ENCODE measurements around the gene FGF19.
"Not testable (repeated sequence)": the region's sequence is repeated elsewhere in the genome, so short reads cannot be mapped to it uniquely, and the experiment has no call there.

Gene FGF19

DNA sequence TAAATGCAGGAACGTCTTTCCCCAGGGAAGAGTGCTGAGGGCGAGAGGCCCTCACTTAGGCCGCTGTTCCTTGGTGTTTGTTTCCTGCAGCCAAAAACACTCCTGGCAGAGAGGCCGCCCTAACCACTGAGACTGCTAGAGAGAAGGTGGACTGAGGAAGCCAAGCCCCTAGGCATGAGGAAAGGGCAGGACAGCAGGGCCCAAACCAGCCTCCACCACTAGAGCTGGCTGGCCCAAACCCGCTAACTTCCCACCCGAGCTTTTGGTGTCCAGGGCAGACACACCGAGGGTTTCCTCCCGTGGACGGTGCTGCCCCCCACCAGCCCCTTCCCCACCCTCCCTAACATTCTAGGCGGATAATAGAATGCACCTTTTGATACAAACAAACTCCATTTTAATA is 6.0 kb downstream of the FGF19 start:
- H3K79me2 ChIP-seq (ENCODE audit: insufficient read depth, low read length) = no peaks in the 10 kb centered on the region
- H3K4me1 ChIP-seq (ENCODE audit: insufficient read depth, low read length, severe bottlenecking) = no peaks in the 10 kb centered on the region
- TF ChIP-seq, protein P1, sequence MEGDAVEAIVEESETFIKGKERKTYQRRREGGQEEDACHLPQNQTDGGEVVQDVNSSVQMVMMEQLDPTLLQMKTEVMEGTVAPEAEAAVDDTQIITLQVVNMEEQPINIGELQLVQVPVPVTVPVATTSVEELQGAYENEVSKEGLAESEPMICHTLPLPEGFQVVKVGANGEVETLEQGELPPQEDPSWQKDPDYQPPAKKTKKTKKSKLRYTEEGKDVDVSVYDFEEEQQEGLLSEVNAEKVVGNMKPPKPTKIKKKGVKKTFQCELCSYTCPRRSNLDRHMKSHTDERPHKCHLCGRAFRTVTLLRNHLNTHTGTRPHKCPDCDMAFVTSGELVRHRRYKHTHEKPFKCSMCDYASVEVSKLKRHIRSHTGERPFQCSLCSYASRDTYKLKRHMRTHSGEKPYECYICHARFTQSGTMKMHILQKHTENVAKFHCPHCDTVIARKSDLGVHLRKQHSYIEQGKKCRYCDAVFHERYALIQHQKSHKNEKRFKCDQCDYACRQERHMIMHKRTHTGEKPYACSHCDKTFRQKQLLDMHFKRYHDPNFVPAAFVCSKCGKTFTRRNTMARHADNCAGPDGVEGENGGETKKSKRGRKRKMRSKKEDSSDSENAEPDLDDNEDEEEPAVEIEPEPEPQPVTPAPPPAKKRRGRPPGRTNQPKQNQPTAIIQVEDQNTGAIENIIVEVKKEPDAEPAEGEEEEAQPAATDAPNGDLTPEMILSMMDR (IDR thresholded peaks at IDR 0.05; ENCODE audit: low read length) = no peak
- TF ChIP-seq EZH2 (IDR thresholded peaks at IDR 0.05; ENCODE audit: borderline replicate concordance, low read length) = no peak

GRCh38 chr11:69697469-69697843 is 6.4 kb downstream of the FGF19 start:
- Histone ChIP-seq H3K27ac (ENCODE audit: low read depth, low read length, poor library complexity, severe bottlenecking) (no peak overlapping the region), H3F3A (ENCODE audit: insufficient read depth, low read length) (no peaks in the 10 kb centered on the region), H3K9ac (ENCODE audit: low read length) (no peak overlapping the region), H3K4me3 (ENCODE audit: low read depth, low read length, poor library complexity, severe bottlenecking) (no peak overlapping the region), H3K27me3 (ENCODE audit: insufficient read depth, low read length) (0 out of 2 replicates have a peak, but pooled peaks cover 5% of the 10 kb centered on the region), H4K20me1 (ENCODE audit: insufficient read depth, low read length) (no peaks in the 10 kb centered on the region), H3K4me2 (ENCODE audit: low read length) (no peak overlapping the region), H3K9me2 (ENCODE audit: low read depth, low read length) (no peaks in the 10 kb centered on the region), H3K4me1 (ENCODE audit: insufficient read depth, low read length, severe bottlenecking) (no peaks in the 10 kb centered on the region), H2AFZ (ENCODE audit: low read length) (no peak overlapping the region), H3K36me3 (ENCODE audit: insufficient read depth, low read length) (no peaks in the 10 kb centered on the region), H3K9me3 (ENCODE audit: low read length) (no peaks in the 10 kb centered on the region), H3K79me2 (ENCODE audit: insufficient read depth, low read length) (no peaks in the 10 kb centered on the region)
- TF ChIP-seq, protein P1 (IDR thresholded peaks at IDR 0.05; ENCODE audit: low read length) = no peak
- TF ChIP-seq EZH2 (IDR thresholded peaks at IDR 0.05; ENCODE audit: borderline replicate concordance, low read length) = no peak

More for the DNA sequence above, 6.0 kb downstream of the FGF19 start:
- Histone ChIP-seq H3K36me3 (ENCODE audit: insufficient read depth, low read length) (no peaks in the 10 kb centered on the region), H3K4me3 (ENCODE audit: low read depth, low read length, poor library complexity, severe bottlenecking) (no peak overlapping the region), H2AFZ (ENCODE audit: low read length) (no peak overlapping the region), H3K4me2 (ENCODE audit: low read length) (no peak overlapping the region), H3K9ac (ENCODE audit: low read length) (no peak overlapping the region), H3K27ac (ENCODE audit: low read depth, low read length, poor library complexity, severe bottlenecking) (no peak overlapping the region), H3K9me3 (ENCODE audit: low read length) (no peaks in the 10 kb centered on the region), H4K20me1 (ENCODE audit: insufficient read depth, low read length) (no peaks in the 10 kb centered on the region), H3K9me2 (ENCODE audit: low read depth, low read length) (no peaks in the 10 kb centered on the region), H3K27me3 (ENCODE audit: insufficient read depth, low read length) (0 out of 2 replicates have a peak, but pooled peaks cover 5% of the 10 kb centered on the region), H3F3A (ENCODE audit: insufficient read depth, low read length) (no peaks in the 10 kb centered on the region)

DNA sequence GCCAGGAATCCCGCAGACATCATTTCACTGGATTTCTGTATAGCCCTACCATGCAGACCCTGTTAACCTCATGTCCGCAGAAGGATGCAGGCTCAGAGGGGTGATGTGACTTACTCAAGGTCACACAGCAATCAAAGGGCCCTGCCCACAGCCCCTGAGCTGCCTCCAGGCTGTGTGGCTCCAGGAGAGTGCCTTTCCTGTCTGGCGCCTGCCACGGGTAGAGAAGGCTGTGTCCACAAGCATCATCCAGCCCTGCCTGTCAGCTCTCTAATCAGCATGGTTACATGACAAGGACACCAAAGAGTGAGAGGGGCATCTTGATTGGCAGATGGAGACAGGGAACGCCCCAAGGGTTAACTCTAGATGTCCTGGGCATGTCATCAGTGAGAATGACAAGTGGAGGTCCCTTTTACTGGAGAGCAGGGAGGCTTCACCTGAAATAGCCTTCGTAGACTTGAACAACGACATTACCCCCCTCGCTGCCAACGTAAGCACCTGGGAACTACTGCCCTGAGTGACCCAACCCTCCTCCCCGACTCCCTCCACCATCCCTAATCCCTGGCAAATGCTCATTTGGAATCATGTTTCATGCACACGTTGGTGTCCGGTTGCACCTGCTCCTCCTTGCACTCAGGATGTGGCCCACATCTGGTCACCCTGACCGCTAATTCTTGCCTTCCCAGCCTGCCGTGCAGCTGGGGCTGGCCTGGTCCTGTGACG is 6.9 kb downstream of the FGF19 start:
- Histone ChIP-seq H4K20me1 (ENCODE audit: insufficient read depth, low read length) (no peaks in the 10 kb centered on the region), H3K27me3 (ENCODE audit: insufficient read depth, low read length) (0 out of 2 replicates have a peak, but pooled peaks cover 5% of the 10 kb centered on the region), H3K9me3 (ENCODE audit: low read length) (no peaks in the 10 kb centered on the region), H3K9me2 (ENCODE audit: low read depth, low read length) (no peaks in the 10 kb centered on the region), H3K79me2 (ENCODE audit: insufficient read depth, low read length) (no peaks in the 10 kb centered on the region), H3K27ac (ENCODE audit: low read depth, low read length, poor library complexity, severe bottlenecking) (no peak overlapping the region), H3K36me3 (ENCODE audit: insufficient read depth, low read length) (no peaks in the 10 kb centered on the region), H3K4me2 (ENCODE audit: low read length) (no peak overlapping the region), H2AFZ (ENCODE audit: low read length) (no peak overlapping the region), H3F3A (ENCODE audit: insufficient read depth, low read length) (no peaks in the 10 kb centered on the region), H3K9ac (ENCODE audit: low read length) (no peak overlapping the region), H3K4me3 (ENCODE audit: low read depth, low read length, poor library complexity, severe bottlenecking) (no peak overlapping the region), H3K4me1 (ENCODE audit: insufficient read depth, low read length, severe bottlenecking) (no peaks in the 10 kb centered on the region)
- no peak for TF ChIP-seq EZH2 (IDR thresholded peaks at IDR 0.05; ENCODE audit: borderline replicate concordance, low read length)
- TF ChIP-seq, protein P1 (IDR thresholded peaks at IDR 0.05; ENCODE audit: low read length) = no peak

GRCh38 chr11:69695995-69696394 is 7.8 kb downstream of the FGF19 start:
- not testable (repeated sequence) for H3K9me3 ChIP-seq (ENCODE audit: low read length)

More at GRCh38 chr11:69695995-69696394, 7.8 kb downstream of the FGF19 start:
- H3K36me3 ChIP-seq (ENCODE audit: insufficient read depth, low read length); H3K79me2 ChIP-seq (ENCODE audit: insufficient read depth, low read length); H3K9me2 ChIP-seq (ENCODE audit: low read depth, low read length); H3K4me1 ChIP-seq (ENCODE audit: insufficient read depth, low read length, severe bottlenecking); H3K4me2 ChIP-seq (ENCODE audit: low read length); H4K20me1 ChIP-seq (ENCODE audit: insufficient read depth, low read length); H2AFZ ChIP-seq (ENCODE audit: low read length); H3K9ac ChIP-seq (ENCODE audit: low read length); H3K27me3 ChIP-seq (ENCODE audit: insufficient read depth, low read length); H3K27ac ChIP-seq (ENCODE audit: low read depth, low read length, poor library complexity, severe bottlenecking); H3K4me3 ChIP-seq (ENCODE audit: low read depth, low read length, poor library complexity, severe bottlenecking); H3F3A ChIP-seq (ENCODE audit: insufficient read depth, low read length): not testable (repeated sequence)
